Immature natural killer cell (primary cell): ENCODE measurements around the gene ZNF229. TPM values are rescaled to one million over a fixed set of nuclear protein-coding genes. Genes with fewer than 3 reads are reported as not detected.
"Not testable (repeated sequence)": the region's sequence is repeated elsewhere in the genome, so short reads cannot be mapped to it uniquely, and the experiment has no call there.

Experiments
- DNase-seq, 3 donors: peaks; one replicate each; pipeline ENCODE4 v3.0.0; 2022; ENCODE audit warnings: mixed read lengths in 1 of 3
- H3K27ac Mint-ChIP-seq, 6 donors: one replicate each; pipeline ENCODE4 v1.8.0; 2020; ENCODE audit warnings: mixed read lengths in 6 of 6, mild to moderate bottlenecking in 5 of 6, inconsistent platforms in 4 of 6, moderate library complexity in 3 of 6
- H3K27me3 Mint-ChIP-seq, 3 donors: one replicate each; pipeline ENCODE4 v1.8.0; 2020 to 2021; ENCODE audit warnings: low read depth in 3 of 3, mild to moderate bottlenecking in 3 of 3, mixed read lengths in 3 of 3, moderate library complexity in 3 of 3, inconsistent platforms in 1 of 3
- H3K36me3 Mint-ChIP-seq, 3 donors: one replicate each; pipeline ENCODE4 v1.8.0; 2020; ENCODE audit warnings: mixed read lengths in 3 of 3, inconsistent platforms in 2 of 3, mild to moderate bottlenecking in 2 of 3
- H3K4me1 Mint-ChIP-seq, 2 donors: one replicate each; pipeline ENCODE4 v1.8.0; 2020; ENCODE audit warnings: inconsistent platforms in 2 of 2, mild to moderate bottlenecking in 2 of 2, mixed read lengths in 2 of 2, moderate library complexity in 1 of 2
- H3K4me3 Mint-ChIP-seq, 5 donors: one replicate each; pipeline ENCODE4 v1.8.0; 2020; ENCODE audit warnings: mild to moderate bottlenecking in 5 of 5, mixed read lengths in 5 of 5, inconsistent platforms in 3 of 5, moderate library complexity in 3 of 5
- H3K9me3 Mint-ChIP-seq, 6 donors: one replicate each; pipeline ENCODE4 v1.8.0; 2020; ENCODE audit warnings: mild to moderate bottlenecking in 6 of 6, mixed read lengths in 6 of 6, inconsistent platforms in 4 of 6, moderate library complexity in 3 of 6
- polyA plus RNA-seq, 3 donors: library from polyadenylated mRNA; unstranded; fragments of 300-500 nt; fragmentation: Illumina TruSeq; gene quantifications; one replicate each; pipeline ENCODE4 v1.2.3, GENCODE V29; 2021

ZNF229 gene
- under 1 TPM in 2 of 3 donors, not detected in 1; 0.20 to 0.21 TPM for polyA plus RNA-seq

- peak within 1 kb of the TSS in 3 of 6 donors; percentile 16 to 77 (median 63) for H3K27ac Mint-ChIP-seq
Observed at GRCh38 chr19:44447916-44448674, at the start of gene ZNF229. ZNF229 (minus strand) TSS chr19:44448472; CDS start chr19:44442847, 5,625 bp downstream.

GRCh38 chr19:44496711-44497110 is 48.4 kb upstream of the ZNF229 start:
- Mint-ChIP-seq H3K27me3 (peaks cover 7 to 13% (median 8%) of the 10 kb centered on the region in 3 donors), H3K4me3 (no peak overlapping the region), H3K27ac (no peak overlapping the region), H3K9me3 (peaks cover 28 to 45% (median 40%) of the 10 kb centered on the region in 6 donors), H3K4me1 (peaks cover 47 to 65% of the 10 kb centered on the region in 2 donors), H3K36me3 (peaks cover 52 to 65% (median 61%) of the 10 kb centered on the region in 3 donors)
- no peak for DNase-seq

More at GRCh38 chr19:44447916-44448674, at the start of gene ZNF229:
- Mint-ChIP-seq H3K4me3 (peak within 1 kb of the TSS; percentile 78 to 88 (median 83)), H3K4me1 (peaks cover 14% of the 10 kb centered on the region in 2 donors), H3K36me3 (peaks cover 15 to 51% (median 45%) of the 10 kb centered on the region in 3 donors), H3K27me3 (peaks cover 6% of the 10 kb centered on the region in 3 donors), H3K9me3 (peaks cover 53 to 96% (median 83%) of the 10 kb centered on the region in 6 donors)
- peak; percentile 38 to 51 (median 45) for DNase-seq

GRCh38 chr19:44476559-44477408 is 28.5 kb upstream of the ZNF229 start:
- DNase-seq = peak in 2 of 3 donors; percentile 18 to 20
- H3K4me1 Mint-ChIP-seq = no peaks in the 10 kb centered on the region
- H3K27me3 Mint-ChIP-seq = peaks cover 14 to 25% (median 22%) of the 10 kb centered on the region in 3 donors
- no peak overlapping the region for H3K4me3 Mint-ChIP-seq
- H3K27ac Mint-ChIP-seq = peak overlapping the region in 3 of 6 donors; percentile 37 to 59 (median 41)
- peaks cover 74 to 83% (median 75%) of the 10 kb centered on the region in 3 donors for H3K36me3 Mint-ChIP-seq
- H3K9me3 Mint-ChIP-seq = peaks cover 70 to 100% (median 100%) of the 10 kb centered on the region in 6 donors

- Mint-ChIP-seq H3K9me3 (peaks cover 56 to 99% (median 95%) of the 10 kb centered on the region in 6 donors), H3K4me3 (peak overlapping the region in 1 of 5 donors; percentile 15), H3K36me3 (peaks cover 23 to 51% (median 43%) of the 10 kb centered on the region in 3 donors)
- H3K27me3 Mint-ChIP-seq, DNase-seq, H3K27ac Mint-ChIP-seq, H3K4me1 Mint-ChIP-seq: not testable (repeated sequence)
Observed at GRCh38 chr19:44468730-44469129, 20.5 kb upstream of the ZNF229 start.

- peaks cover 8 to 31% (median 11%) of the 10 kb centered on the region in 3 donors for H3K36me3 Mint-ChIP-seq
- H3K4me1 Mint-ChIP-seq, H3K27me3 Mint-ChIP-seq, H3K27ac Mint-ChIP-seq, DNase-seq, H3K4me3 Mint-ChIP-seq: not testable (repeated sequence)
- peaks cover 35 to 69% (median 63%) of the 10 kb centered on the region in 6 donors for H3K9me3 Mint-ChIP-seq
Observed at GRCh38 chr19:44462600-44463286, 14.5 kb upstream of the ZNF229 start.

GRCh38 chr19:44456016-44456415 is 7.7 kb upstream of the ZNF229 start:
- H3K4me1 Mint-ChIP-seq, H3K27me3 Mint-ChIP-seq, H3K4me3 Mint-ChIP-seq, DNase-seq, H3K27ac Mint-ChIP-seq: not testable (repeated sequence)
- Mint-ChIP-seq H3K9me3 (peaks cover 19 to 54% (median 49%) of the 10 kb centered on the region in 6 donors), H3K36me3 (peaks cover 10 to 24% (median 13%) of the 10 kb centered on the region in 3 donors)

GRCh38 chr19:44455100-44455499 is 6.8 kb upstream of the ZNF229 start:
- H3K27ac Mint-ChIP-seq = no peak overlapping the region
- peaks cover 0 to 6% (median 0%) of the 10 kb centered on the region in 3 donors for H3K27me3 Mint-ChIP-seq
- no peak for DNase-seq
- H3K9me3 Mint-ChIP-seq = peaks cover 23 to 61% (median 57%) of the 10 kb centered on the region in 6 donors
- H3K36me3 Mint-ChIP-seq = peaks cover 10 to 27% (median 13%) of the 10 kb centered on the region in 3 donors
- H3K4me3 Mint-ChIP-seq = no peak overlapping the region
- no peaks in the 10 kb centered on the region for H3K4me1 Mint-ChIP-seq

- DNase-seq = no peak
- Mint-ChIP-seq H3K27me3 (peaks cover 0 to 6% (median 4%) of the 10 kb centered on the region in 3 donors), H3K4me3 (no peak overlapping the region), H3K27ac (no peak overlapping the region), H3K36me3 (peaks cover 7 to 36% (median 23%) of the 10 kb centered on the region in 3 donors), H3K9me3 (peaks cover 27 to 85% (median 75%) of the 10 kb centered on the region in 6 donors), H3K4me1 (peaks cover 14% of the 10 kb centered on the region in 2 donors)
Observed at GRCh38 chr19:44452367-44452766, 4.1 kb upstream of the ZNF229 start.

- Mint-ChIP-seq H3K4me1 (peaks cover 14% of the 10 kb centered on the region in 2 donors), H3K9me3 (peaks cover 32 to 92% (median 80%) of the 10 kb centered on the region in 6 donors), H3K36me3 (peaks cover 7 to 37% (median 25%) of the 10 kb centered on the region in 3 donors), H3K27ac (no peak overlapping the region), H3K27me3 (peaks cover 0 to 6% (median 6%) of the 10 kb centered on the region in 3 donors), H3K4me3 (no peak overlapping the region)
- DNase-seq = no peak
Observed at GRCh38 chr19:44451687-44452086, 3.4 kb upstream of the ZNF229 start.

GRCh38 chr19:44438441-44438840 is 9.8 kb downstream of the ZNF229 start:
- Mint-ChIP-seq H3K4me1 (no peaks in the 10 kb centered on the region), H3K27ac (no peak overlapping the region), H3K4me3 (no peak overlapping the region), H3K27me3 (peaks cover 0 to 2% (median 2%) of the 10 kb centered on the region in 3 donors), H3K9me3 (peaks cover 32 to 71% (median 51%) of the 10 kb centered on the region in 6 donors), H3K36me3 (peaks cover 7 to 37% (median 9%) of the 10 kb centered on the region in 3 donors)
- DNase-seq = no peak

- no peak overlapping the region for H3K27ac Mint-ChIP-seq
- DNase-seq = no peak
- peaks cover 30 to 77% (median 59%) of the 10 kb centered on the region in 6 donors for H3K9me3 Mint-ChIP-seq
- no peaks in the 10 kb centered on the region for H3K4me1 Mint-ChIP-seq
- H3K4me3 Mint-ChIP-seq = no peak overlapping the region
- peaks cover 0 to 2% (median 2%) of the 10 kb centered on the region in 3 donors for H3K27me3 Mint-ChIP-seq
- H3K36me3 Mint-ChIP-seq = peaks cover 8 to 29% (median 9%) of the 10 kb centered on the region in 3 donors
Observed at GRCh38 chr19:44435441-44435840, 12.8 kb downstream of the ZNF229 start.

GRCh38 chr19:44430956-44431355 is 17.3 kb downstream of the ZNF229 start:
- no peaks in the 10 kb centered on the region for H3K4me1 Mint-ChIP-seq
- no peak overlapping the region for H3K4me3 Mint-ChIP-seq

GRCh38 chr19:44415553-44415952 is 32.7 kb downstream of the ZNF229 start:
- not testable (repeated sequence) for H3K27ac Mint-ChIP-seq, H3K36me3 Mint-ChIP-seq, H3K4me3 Mint-ChIP-seq, DNase-seq, H3K27me3 Mint-ChIP-seq, H3K4me1 Mint-ChIP-seq
- H3K9me3 Mint-ChIP-seq = peaks cover 26 to 57% (median 33%) of the 10 kb centered on the region in 6 donors

More at GRCh38 chr19:44430956-44431355, 17.3 kb downstream of the ZNF229 start:
- H3K36me3 Mint-ChIP-seq = peaks cover 10 to 27% (median 22%) of the 10 kb centered on the region in 3 donors
- H3K9me3 Mint-ChIP-seq = peaks cover 22 to 94% (median 74%) of the 10 kb centered on the region in 6 donors
- H3K27me3 Mint-ChIP-seq = peaks cover 0 to 5% (median 0%) of the 10 kb centered on the region in 3 donors
- no peak for DNase-seq
- no peak overlapping the region for H3K27ac Mint-ChIP-seq
